H7 (cell line): ENCODE data around the gene GGCX. TPM values are rescaled to one million over a fixed set of nuclear protein-coding genes. Genes with fewer than 3 reads are reported as not detected.
"Not testable (repeated sequence)": the region's sequence is repeated elsewhere in the genome, so short reads cannot be mapped to it uniquely, and the experiment has no call there.

Experiments
- DNase-seq: peaks from one replicate; pipeline ENCODE4 v3.0.0; 2012
- H3K27me3 ChIP-seq: 2 replicates; pipeline ENCODE4 v1.6.0; 2011; ENCODE audit warnings: mild to moderate bottlenecking, low read length; ENCODE audit not compliant: control insufficient read depth, insufficient read depth
- H3K36me3 ChIP-seq: replicated peaks from 2 replicates; pipeline ENCODE4 v1.5.1; 2011; ENCODE audit warnings: low read length; ENCODE audit not compliant: control insufficient read depth, insufficient read depth
- H3K4me3 ChIP-seq: 2 replicates; pipeline ENCODE4 v1.5.1; 2011; ENCODE audit warnings: low read depth, mild to moderate bottlenecking, control low read depth, low read length, moderate library complexity; ENCODE audit not compliant: insufficient read depth
- total RNA-seq: library from RNA; depleted of rRNA; stranded (reverse); fragments of >200 nt; shearing (Covaris generic); gene quantifications from 2 replicates; pipeline ENCODE4 v1.2.3, GENCODE V29; 2014

The GGCX gene
- total RNA-seq, 1 experiment from 2014 or later: 33.0 TPM

- Histone ChIP-seq H3K4me3 (peak overlapping the region; percentile 84), H3K27me3 (no peaks in the 10 kb centered on the region), H3K36me3 (peaks cover 10% of the 10 kb centered on the region)
- DNase-seq: no peak
These were observed 447 bp downstream of the GGCX start for GRCh38 chr2:85560812-85561279.

DNA sequence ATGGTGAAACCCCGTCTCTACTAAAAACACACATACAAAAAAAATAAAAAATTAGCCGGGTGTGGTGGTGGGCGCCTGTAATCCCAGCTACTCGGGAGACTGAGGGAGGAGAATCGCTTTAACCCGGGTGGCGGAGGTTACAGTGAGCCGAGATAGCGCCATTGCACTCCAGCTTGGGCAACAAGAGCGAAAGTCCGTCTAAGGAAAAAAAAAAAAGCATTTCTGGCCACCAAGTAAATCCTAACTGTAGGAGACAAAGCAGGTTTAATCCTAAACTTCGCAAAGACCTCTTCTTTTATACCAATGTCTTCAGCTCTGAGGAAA, 928 bp downstream of the GGCX start:
- Histone ChIP-seq H3K4me3 (peak overlapping the region; percentile 84), H3K36me3 (peaks cover 10% of the 10 kb centered on the region)
- DNase-seq, H3K27me3 ChIP-seq: not testable (repeated sequence)

DNA sequence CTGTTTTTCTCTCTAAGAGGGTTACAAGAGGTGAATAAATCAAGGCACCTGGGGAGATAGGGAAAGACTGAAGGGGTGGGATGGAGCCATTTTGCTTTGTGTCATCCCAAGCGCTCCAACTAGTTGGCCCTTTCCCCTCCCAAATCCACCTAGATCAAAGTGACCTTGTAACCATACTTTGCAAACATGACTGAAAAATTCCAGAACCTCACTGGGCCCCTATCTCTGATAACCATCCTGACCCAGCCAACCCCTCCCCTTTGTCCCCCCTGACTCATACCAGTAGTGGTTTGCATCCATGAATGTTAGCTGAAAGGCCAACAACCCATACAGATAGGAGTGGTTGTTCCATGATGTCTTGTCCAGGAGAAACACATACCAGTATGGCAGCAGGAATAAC, 3.1 kb downstream of the GGCX start:
- no peak for DNase-seq
- Histone ChIP-seq H3K27me3 (no peaks in the 10 kb centered on the region), H3K4me3 (no peak overlapping the region), H3K36me3 (peaks cover 23% of the 10 kb centered on the region)

DNA sequence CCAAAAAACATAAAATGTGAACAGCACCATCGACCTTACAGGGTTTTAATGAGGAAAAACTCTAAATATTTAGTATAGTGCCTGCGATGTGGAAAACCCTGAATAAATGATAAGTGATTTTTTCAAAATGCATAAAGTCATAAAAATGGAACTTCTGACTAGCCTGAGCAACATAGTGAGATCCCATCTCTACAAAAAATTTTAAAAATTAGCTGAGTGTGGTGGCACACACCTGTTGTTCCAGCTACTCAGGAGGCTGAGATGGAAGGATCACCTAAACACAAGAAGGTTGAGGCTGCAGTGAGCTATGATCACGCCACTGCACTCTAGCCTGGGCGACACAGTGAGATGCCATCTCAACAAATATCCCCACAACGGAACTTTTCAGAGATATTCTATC, 4.2 kb downstream of the GGCX start:
- H3K27me3 ChIP-seq: no peaks in the 10 kb centered on the region
- H3K36me3 ChIP-seq: peaks cover 32% of the 10 kb centered on the region
- no peak for DNase-seq
- H3K4me3 ChIP-seq: no peak overlapping the region

GRCh38 chr2:85554980-85555612, 6.2 kb downstream of the GGCX start:
- H3K36me3 ChIP-seq: peaks cover 45% of the 10 kb centered on the region
- DNase-seq: no peak
- H3K4me3 ChIP-seq: no peak overlapping the region
- no peaks in the 10 kb centered on the region for H3K27me3 ChIP-seq

- Histone ChIP-seq H3K36me3 (peaks cover 41% of the 10 kb centered on the region), H3K4me3 (no peak overlapping the region)
These were observed 8.1 kb downstream of the GGCX start for GRCh38 chr2:85553184-85553583.

DNA sequence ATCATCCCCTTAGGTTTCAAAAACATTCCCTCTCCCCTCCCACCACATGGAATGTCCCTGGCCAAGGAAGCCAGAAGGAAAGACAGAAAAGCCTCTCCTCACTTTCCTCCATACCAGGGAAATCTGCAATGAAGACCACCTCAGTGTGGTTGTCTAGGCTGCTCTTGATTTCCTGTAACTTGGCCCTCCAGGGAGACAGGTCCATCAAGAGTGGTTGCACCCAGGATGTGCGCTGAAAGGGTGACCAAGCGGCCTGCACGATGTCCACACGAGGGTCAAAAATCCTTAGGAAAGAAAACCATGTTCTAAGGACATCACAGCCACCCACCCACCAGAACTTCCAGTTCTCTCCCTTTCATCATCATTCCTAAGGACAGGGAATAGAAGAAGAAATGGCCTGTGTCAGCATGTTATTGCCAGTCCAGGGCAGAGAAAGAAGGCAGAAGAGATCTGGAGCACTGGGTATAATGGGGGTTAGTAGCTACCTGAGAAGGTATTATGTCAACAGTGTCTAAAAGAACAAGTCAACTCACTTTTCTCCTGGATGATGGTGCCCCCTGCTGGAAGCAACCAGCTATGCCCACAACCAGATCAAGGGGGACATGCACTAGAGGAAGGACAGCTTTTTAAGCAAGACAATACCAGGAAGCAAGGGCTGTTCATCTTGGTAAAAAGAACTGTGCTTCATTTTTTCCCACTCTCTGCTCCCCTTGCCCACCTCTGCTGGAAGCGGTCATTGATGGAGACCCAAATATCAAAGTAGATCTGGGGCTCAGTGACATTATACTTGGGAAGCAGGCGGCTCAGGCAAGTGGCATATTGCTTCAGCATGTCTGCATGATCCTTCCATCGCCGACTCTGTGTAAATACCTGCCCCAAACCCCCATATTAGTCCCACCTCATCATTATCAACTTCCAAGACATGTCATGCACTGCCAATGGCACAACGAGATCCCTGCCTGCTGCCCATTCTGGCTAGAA, 9.3 kb downstream of the GGCX start:
- H3K4me3 ChIP-seq: no peak overlapping the region
- no peaks in the 10 kb centered on the region for H3K27me3 ChIP-seq
- H3K36me3 ChIP-seq: peaks cover 40% of the 10 kb centered on the region
- peak; percentile 75 for DNase-seq

More at GRCh38 chr2:85553184-85553583, 8.1 kb downstream of the GGCX start:
- no peaks in the 10 kb centered on the region for H3K27me3 ChIP-seq
- DNase-seq: no peak

DNA sequence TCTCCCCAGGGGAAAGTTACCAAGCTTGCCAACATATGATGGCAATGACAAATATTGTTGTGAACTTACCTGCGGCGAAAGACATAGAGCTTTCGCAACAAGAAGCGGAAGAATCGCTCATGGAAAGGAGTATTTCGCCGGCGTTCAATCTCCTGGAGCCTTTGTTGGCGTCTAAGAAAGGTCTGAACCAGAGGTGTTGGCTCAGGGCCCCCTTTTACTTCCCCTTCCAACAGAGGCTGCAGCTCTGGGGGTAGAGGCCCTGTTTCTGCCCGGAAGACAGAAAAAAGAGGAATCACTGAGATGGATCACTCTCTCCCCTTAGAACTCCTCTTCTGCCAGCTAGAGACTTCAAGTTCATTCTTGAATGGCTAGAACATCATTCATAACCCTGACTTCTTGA, 10.8 kb downstream of the GGCX start:
- Histone ChIP-seq H3K4me3 (no peak overlapping the region), H3K27me3 (no peaks in the 10 kb centered on the region), H3K36me3 (peaks cover 38% of the 10 kb centered on the region)
- DNase-seq: no peak

DNA sequence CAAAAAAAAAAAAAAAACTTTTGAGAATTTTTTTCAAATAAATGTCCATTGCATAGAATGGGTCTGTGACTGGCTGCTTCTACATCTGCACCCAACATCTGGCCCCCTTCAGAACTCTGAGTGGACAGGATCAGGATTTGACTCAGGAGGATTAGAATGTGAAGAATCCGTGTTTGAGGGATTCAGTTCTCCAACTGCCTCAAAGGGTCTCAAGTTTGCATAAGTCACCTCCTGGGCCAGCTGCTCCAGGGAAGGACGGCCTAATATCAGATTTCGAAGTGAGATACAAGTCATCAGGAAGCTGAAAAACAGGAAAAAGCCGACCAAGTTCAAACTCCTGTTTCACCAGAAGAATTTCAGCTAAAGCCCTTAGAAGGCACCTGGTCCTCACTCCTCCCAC, 11.5 kb downstream of the GGCX start:
- no peak overlapping the region for H3K4me3 ChIP-seq
- no peaks in the 10 kb centered on the region for H3K27me3 ChIP-seq
- no peak for DNase-seq
- peaks cover 33% of the 10 kb centered on the region for H3K36me3 ChIP-seq

- Histone ChIP-seq H3K27me3 (no peaks in the 10 kb centered on the region), H3K36me3 (peaks cover 33% of the 10 kb centered on the region), H3K4me3 (no peak overlapping the region)
- no peak for DNase-seq
These were observed 12.2 kb downstream of the GGCX start for GRCh38 chr2:85549095-85549494.

- peaks cover 31% of the 10 kb centered on the region for H3K36me3 ChIP-seq
- H3K4me3 ChIP-seq: no peak overlapping the region
- no peaks in the 10 kb centered on the region for H3K27me3 ChIP-seq
- no peak for DNase-seq
These were observed 12.7 kb downstream of the GGCX start for GRCh38 chr2:85548608-85548900.

DNA sequence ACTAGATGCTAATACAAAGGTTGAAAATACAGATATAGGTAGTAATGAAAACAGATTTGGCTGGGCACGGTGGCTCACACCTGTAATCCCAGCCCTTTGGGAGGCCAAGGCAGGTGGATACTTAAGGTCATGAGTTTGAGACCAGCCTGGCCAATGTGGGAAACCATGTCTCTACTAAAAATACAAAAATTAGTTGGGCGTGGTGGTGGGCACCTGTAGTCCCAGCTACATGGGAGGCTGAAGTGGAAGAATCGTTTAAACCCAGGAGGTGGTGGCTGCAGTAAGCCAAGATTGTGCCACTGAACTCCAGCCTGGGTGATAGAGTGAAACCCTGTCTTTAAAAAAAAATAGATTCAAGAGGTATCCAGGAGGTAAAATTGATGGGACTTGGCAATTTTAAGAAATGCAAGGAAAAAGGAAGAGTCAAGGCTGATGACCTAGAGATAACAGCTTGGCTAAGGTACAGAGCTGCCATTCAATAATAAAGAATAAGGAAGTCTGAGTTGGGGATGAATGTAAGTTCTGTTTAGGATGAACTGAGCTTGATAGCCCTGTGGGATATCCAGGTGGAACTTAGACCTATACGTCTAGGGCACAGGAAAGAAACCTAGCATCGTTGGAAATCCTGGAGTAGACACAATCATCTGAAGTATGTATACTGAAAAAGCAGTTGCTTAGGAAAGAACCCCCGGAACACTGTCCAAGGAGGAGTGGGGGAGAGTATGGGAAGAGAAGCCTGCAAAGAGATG, 13.3 kb downstream of the GGCX start:
- Histone ChIP-seq H3K4me3 (no peak overlapping the region), H3K36me3 (peaks cover 33% of the 10 kb centered on the region), H3K27me3 (no peaks in the 10 kb centered on the region)
- DNase-seq: no peak

- Histone ChIP-seq H3K4me3 (no peak overlapping the region), H3K36me3 (peaks cover 33% of the 10 kb centered on the region), H3K27me3 (no peaks in the 10 kb centered on the region)
- no peak for DNase-seq
These were observed 14.0 kb downstream of the GGCX start for GRCh38 chr2:85547089-85547858.

GRCh38 chr2:85545780-85546240, 15.5 kb downstream of the GGCX start:
- Histone ChIP-seq H3K36me3 (peaks cover 33% of the 10 kb centered on the region), H3K27me3 (no peaks in the 10 kb centered on the region), H3K4me3 (no peak overlapping the region)
- DNase-seq: no peak
